Peyer's patch (tissue), 4 donors: ENCODE results near the gene OR52E4.

Experiments used
- CTCF ChIP-seq, 6 experiments: fragments of 450-650 bp in 4 of 6; fragments of 200-600 bp in 2 of 6; sonication (generic) in 1 of 6; IDR thresholded peaks; one replicate each; pipeline ENCODE4 v1.5.1; 2017 to 2019; ENCODE audit warnings: antibody characterized with exemption in 6 of 6, mild to moderate bottlenecking in 3 of 6, moderate library complexity in 1 of 6
- POLR2A ChIP-seq, 2 donors: fragments of 450-650 bp; IDR thresholded peaks; one replicate each; pipeline ENCODE4 v1.5.1; 2017; ENCODE audit warnings: antibody characterized with exemption in 2 of 2, mild to moderate bottlenecking in 2 of 2, moderate library complexity in 2 of 2

GRCh38 chr11:5930614-5931013, 50.2 kb downstream of the OR52E4 start:
- TF ChIP-seq CTCF (IDR thresholded peaks at IDR 0.05): no peak
- TF ChIP-seq POLR2A (IDR thresholded peaks at IDR 0.05): no peak
